RWPE1 (cell line): ENCODE results near the gene EID2B.

Source experiments
- CTCF ChIA-PET: fragments of 350-600 bp; sonication (Branson Sonifier 250); formaldehyde crosslinking; extraction: SDS; loops from one replicate; lab custom pipeline; 2021; lab: Yijun Ruan, JAX
- POLR2A ChIA-PET: fragments of 400-600 bp; formaldehyde crosslinking; extraction: SDS; loops from one replicate; lab custom pipeline; 2020; ENCODE audit warnings: antibody characterized with exemption; ENCODE audit not compliant: low non-redundant PET; lab: Yijun Ruan, JAX
- DNase-seq: peaks from one replicate; pipeline ENCODE4 v3.0.0; 2012; ENCODE audit warnings: low spot score
- H3K27ac ChIP-seq: fragments of 450-650 bp; 2 replicates; pipeline ENCODE4 v1.5.1; 2017
- TF ChIP-seq, protein P1 (sequence below): fragments of 450-650 bp; conservative IDR thresholded peaks from 2 replicates; pipeline ENCODE4 v1.5.1; 2017; ENCODE audit warnings: low read depth, mild to moderate bottlenecking

Gene EID2B

DNA sequence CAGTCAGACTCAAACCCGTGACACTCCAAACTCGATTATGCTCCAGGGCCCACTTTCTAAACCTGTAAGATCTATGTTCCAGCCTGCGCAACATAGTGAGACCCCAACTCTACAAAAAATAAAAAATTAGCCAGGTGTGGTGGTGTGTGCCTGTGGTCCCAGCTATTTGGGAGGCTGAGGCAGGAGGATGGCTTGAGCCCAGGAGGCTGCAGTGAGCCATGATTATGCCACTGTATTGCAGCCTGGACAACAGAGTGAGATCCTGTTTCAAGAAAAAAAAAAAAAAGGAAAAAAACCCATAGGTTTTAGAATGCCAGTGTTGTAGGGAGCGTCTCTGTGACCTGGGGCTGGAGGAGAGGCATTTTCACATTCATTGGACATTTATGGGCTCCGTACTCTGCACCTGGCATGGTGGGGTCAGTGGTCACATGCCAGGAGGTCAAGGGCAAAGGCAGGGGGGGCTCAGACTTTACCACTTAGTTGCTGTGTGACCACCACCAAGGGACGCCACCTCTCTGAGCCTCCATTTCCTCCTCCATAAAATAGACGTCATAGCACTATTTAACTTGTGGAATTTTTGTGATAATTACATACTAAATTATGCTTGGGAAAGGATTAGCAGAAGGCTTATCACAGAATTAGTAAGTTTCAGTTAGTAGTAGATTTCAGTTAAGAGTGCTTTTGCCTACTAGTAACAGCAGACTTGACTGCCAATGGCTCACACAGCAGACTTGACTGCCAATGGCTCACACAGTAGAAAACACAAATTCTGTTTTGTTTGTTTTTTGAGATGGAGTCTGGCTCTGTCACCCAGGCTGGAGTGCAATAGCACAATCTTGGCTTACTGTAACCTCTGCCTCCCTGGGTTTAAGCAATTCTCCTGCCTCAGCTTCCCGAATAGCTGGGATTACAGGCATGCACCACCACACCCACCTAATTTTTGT, 11.8 kb downstream of the EID2B start:
- ChIA-PET CTCF (interaction anchor here (1.4 kb wide), 1 partner anchor 12 kb away, joined by 5 read pairs; the partner anchor contains the start of gene EID2B), POLR2A (no interaction called here)
- TF ChIP-seq, protein P1, sequence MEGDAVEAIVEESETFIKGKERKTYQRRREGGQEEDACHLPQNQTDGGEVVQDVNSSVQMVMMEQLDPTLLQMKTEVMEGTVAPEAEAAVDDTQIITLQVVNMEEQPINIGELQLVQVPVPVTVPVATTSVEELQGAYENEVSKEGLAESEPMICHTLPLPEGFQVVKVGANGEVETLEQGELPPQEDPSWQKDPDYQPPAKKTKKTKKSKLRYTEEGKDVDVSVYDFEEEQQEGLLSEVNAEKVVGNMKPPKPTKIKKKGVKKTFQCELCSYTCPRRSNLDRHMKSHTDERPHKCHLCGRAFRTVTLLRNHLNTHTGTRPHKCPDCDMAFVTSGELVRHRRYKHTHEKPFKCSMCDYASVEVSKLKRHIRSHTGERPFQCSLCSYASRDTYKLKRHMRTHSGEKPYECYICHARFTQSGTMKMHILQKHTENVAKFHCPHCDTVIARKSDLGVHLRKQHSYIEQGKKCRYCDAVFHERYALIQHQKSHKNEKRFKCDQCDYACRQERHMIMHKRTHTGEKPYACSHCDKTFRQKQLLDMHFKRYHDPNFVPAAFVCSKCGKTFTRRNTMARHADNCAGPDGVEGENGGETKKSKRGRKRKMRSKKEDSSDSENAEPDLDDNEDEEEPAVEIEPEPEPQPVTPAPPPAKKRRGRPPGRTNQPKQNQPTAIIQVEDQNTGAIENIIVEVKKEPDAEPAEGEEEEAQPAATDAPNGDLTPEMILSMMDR = no peak
- H3K27ac ChIP-seq = no peak overlapping the region
- DNase-seq = no peak

DNA sequence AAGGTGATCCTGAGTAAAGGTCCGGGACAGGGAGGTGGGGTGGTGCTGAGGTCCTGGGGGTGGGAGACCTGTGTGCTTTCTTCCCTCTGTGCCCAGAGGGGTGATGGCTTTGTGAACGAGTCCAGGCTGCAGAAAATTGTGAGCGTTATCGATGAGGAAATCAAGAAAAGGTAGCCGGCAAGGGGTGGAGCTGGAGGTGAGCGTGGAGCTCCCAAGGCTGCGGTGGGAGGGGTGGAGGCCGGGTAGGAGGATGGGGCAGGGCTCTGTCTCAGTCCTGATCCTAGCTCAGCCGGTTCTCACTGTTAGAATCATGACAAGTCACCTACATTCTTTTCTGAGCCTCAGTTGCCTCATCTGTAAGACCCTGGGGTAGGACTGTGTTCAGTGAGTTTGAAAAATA, 13.7 kb downstream of the EID2B start:
- DNase-seq = no peak
- no peak overlapping the region for H3K27ac ChIP-seq
- POLR2A ChIA-PET = no interaction called here
- TF ChIP-seq, protein P1 = no peak
- CTCF ChIA-PET = interaction anchor here (1.4 kb wide), 1 partner anchor 14 kb away, joined by 5 read pairs; the partner anchor contains the start of gene EID2B

DNA sequence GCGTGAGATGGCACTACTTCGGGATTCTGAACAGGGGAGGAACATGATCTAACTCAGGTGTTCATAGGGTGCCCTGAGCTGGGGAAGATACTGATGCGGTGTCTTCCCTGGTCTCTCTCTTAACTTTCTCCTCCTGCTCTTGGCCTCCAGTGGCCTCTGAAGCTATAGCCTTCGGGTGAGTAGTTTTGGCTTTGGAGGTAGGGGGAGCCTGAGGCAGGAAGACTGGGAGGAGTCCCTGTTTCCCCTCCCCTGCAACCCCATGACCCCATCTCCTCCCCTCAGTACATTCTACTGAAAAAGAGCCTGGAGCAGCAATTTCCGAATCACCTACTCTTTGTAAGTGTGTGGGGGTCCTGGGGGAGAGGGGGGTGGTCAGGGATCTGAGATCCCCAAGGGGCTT, 14.2 kb downstream of the EID2B start:
- no peak for DNase-seq
- TF ChIP-seq, protein P1 = no peak
- ChIA-PET CTCF (interaction anchor here (0.6 kb wide), 1 partner anchor 478 kb away, joined by 3 read pairs; the partner anchor contains the start of gene ZNF546), POLR2A (no interaction called here)
- no peak overlapping the region for H3K27ac ChIP-seq

DNA sequence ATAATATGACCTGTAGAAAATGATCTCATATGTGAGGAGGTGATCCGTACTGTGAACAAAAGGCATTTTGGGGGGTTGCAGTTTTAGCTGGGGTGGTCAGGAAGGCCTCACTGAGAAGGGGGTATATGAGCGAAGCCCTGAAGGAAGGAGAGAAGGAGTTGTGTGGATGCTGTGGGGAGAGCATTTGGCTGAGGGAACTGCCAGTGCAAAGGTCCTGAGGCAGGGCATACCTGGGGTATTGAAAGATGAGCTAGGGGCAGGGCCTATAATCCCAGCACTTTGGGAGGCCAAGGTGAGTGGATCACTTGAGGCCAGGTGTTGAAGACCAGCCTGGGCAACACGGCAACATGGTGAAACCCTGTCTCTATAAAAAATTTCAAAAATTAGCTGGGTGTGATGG, 15.2 kb downstream of the EID2B start:
- TF ChIP-seq, protein P1 = no peak
- POLR2A ChIA-PET = no interaction called here
- CTCF ChIA-PET = no interaction called here
- H3K27ac ChIP-seq = no peak overlapping the region
- no peak for DNase-seq

DNA sequence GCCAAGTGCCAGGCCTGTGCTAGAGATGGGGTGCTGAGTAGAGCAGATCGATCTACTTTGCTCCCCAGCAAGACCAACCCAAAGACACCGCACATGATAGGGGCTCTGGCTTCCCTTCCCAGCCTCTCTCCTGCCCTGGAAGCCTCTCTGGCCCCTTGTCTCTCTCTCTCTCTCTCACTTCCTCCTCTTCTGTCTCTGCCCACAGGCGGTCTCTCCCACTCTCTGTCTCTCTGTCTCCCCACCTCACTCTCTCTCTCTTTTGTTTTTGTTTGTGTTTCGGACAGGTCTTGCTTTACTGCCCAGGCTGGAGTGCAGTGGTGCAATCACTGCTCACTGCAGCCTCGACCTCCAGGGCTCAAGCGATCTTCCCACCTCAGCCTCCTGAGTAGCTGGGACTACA, 16.4 kb downstream of the EID2B start:
- ChIA-PET POLR2A (no interaction called here), CTCF (no interaction called here)
- DNase-seq = no peak

DNA sequence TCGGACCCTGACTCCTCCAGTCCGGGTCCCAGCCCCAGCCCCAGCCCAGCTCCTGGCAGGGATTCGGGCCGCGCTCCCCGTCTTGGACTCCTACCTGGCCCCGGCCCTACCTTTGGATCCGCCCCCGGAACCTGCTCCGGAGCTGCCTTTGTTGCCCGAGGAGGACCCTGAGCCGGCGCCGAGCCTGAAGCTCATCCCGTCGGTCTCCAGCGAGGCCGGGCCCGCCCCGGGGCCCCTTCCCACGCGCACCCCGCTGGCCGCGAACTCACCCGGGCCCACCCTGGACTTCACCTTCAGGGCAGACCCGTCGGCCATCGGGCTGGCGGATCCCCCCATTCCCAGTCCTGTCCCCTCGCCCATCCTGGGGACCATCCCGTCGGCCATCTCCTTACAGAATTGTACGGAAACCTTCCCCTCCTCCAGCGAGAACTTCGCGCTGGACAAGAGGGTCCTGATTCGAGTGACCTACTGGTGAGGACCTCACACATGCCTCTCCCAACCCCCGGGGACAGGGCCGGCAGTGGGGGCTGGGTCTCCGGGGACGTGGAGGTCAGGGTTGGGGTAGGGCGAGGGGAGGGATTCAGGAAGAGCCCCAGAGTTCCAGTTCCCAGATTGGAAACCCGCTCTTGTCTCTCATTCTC, 17.0 kb downstream of the EID2B start:
- H3K27ac ChIP-seq = no peak overlapping the region
- ChIA-PET CTCF (interaction anchor here (0.6 to 2.5 kb wide), 3 partner anchors 13 to 348 kb away, joined by 5 to 12 read pairs (median 11); partner anchors contain the start of gene DLL3), POLR2A (no interaction called here)
- TF ChIP-seq, protein P1 = no peak
- no peak for DNase-seq

More for the DNA sequence above, 16.4 kb downstream of the EID2B start:
- no peak overlapping the region for H3K27ac ChIP-seq
- TF ChIP-seq, protein P1 = no peak
